Prostate gland (tissue), 2 donors: ENCODE data around the gene EPB42.

Experiments used
- POLR2A ChIP-seq: fragments of 450-650 bp; IDR thresholded peaks from one replicate; pipeline ENCODE4 v1.6.1; 2016; ENCODE audit warnings: antibody characterized with exemption, mild to moderate bottlenecking
- POLR2AphosphoS5 ChIP-seq: sonication (generic); formaldehyde crosslinking; IDR thresholded peaks from one replicate; pipeline ENCODE4 v1.6.1; 2017; ENCODE audit warnings: antibody characterized with exemption
- TF ChIP-seq, protein P1 (sequence below), 4 experiments: fragments of 200-600 bp in 2 of 4; fragments of 450-650 bp in 2 of 4; sonication (generic) in 2 of 4; IDR thresholded peaks; 1 replicate in 3 of 4; 2 replicates in 1 of 4; pipeline ENCODE4 v1.5.1; 2016 to 2019; ENCODE audit warnings: antibody characterized with exemption in 4 of 4, mild to moderate bottlenecking in 2 of 4, moderate library complexity in 2 of 4

DNA sequence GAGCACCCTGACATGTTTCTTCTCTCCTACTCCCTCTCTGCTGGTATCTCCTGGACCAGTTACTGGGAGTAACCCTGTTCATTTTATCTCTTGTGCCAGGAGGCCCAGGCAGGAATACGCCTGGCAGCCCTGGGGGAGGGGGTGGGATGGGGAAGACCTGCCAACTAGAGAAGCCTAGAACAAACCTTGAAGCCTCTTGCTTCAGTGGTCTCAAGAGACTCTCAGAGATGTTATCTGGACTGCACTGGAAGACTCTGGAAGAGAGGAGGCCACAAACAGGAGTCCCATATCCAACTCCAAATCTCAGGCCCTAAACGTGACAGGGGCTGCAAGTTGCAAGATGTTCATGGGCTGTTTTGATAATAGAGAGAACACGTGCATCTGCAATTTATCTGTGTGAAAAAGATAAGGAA lies at the start of gene EPB42:
- TF ChIP-seq POLR2AphosphoS5 (no peak), POLR2A (no peak)
- TF ChIP-seq, protein P1, sequence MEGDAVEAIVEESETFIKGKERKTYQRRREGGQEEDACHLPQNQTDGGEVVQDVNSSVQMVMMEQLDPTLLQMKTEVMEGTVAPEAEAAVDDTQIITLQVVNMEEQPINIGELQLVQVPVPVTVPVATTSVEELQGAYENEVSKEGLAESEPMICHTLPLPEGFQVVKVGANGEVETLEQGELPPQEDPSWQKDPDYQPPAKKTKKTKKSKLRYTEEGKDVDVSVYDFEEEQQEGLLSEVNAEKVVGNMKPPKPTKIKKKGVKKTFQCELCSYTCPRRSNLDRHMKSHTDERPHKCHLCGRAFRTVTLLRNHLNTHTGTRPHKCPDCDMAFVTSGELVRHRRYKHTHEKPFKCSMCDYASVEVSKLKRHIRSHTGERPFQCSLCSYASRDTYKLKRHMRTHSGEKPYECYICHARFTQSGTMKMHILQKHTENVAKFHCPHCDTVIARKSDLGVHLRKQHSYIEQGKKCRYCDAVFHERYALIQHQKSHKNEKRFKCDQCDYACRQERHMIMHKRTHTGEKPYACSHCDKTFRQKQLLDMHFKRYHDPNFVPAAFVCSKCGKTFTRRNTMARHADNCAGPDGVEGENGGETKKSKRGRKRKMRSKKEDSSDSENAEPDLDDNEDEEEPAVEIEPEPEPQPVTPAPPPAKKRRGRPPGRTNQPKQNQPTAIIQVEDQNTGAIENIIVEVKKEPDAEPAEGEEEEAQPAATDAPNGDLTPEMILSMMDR (IDR thresholded peaks at IDR 0.05): no peak
